Head of caudate nucleus (tissue), 42 donors: ENCODE data around the gene CFAP53.
A peak's percentile ranks its signal among the peaks of the same experiment; 100 is the strongest.

Experiments
- DNase-seq, 42 donors: peaks; one replicate each; pipeline versions ENCODE4 v3.0.0 to v3.0.0-alpha.2; 2020 to 2021; ENCODE audit warnings: mixed read lengths in 7 of 42
- intact Hi-C: fragments of 100-400 bp; cut with DNase I; formaldehyde crosslinking; loops from one replicate; pipeline ENCODE4 v1.15.0; 2022

CFAP53 gene

GRCh38 chr18:50179465-50179864, 86.8 kb downstream of the CFAP53 start:
- DNase-seq, result no peak
- intact Hi-C loops, result no loop called here

DNA sequence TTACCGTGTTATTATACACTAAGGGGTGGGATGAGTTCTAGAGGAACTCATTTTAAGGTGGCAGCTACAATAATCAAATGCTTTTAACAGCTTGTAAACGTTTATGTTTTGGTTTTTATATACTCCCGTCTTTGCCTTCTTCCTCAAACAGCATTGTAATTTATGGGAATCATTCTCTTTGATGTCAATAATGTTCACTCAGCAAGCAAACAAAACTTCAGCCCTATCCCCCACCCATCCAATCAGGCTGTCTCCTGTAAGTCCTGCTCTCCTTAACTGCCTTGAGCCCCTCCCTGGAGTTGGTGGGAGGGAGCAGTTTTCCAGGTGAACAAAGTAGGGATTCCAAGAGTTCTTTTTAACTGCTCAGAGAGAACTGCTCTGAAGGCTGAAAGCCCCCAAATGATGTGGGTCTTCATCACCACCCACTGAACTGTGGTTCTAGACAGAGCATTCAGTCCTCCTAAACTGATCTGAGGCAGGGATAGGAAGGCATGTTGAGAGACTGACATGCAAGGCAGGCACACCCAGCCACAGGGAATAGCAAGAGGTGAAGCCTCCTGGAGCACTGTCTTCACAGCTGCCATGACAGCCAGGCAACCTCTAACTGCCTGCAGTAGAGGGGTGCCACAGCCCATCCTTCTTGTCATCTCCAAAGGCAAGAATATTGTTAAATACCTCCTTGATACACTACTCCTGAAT, 88.9 kb downstream of the CFAP53 start:
- intact Hi-C loops, result no loop called here
- peak in 1 of 42 donors; percentile 23 for DNase-seq
